Testis (tissue), 3 donors: ENCODE results near the gene L3MBTL3. TPM values are rescaled to one million over a fixed set of nuclear protein-coding genes. Genes with fewer than 3 reads are reported as not detected.

Experiments
- DNase-seq: peaks from one replicate; pipeline ENCODE4 v3.0.0-alpha.2; 2019
- H3K27ac ChIP-seq, 2 donors: fragments of 200-600 bp; sonication (generic); one replicate each; pipeline ENCODE4 v1.5.1; 2019
- H3K27me3 ChIP-seq: fragments of 200-600 bp; sonication (generic); one replicate; pipeline ENCODE4 v1.5.1; 2019
- H3K36me3 ChIP-seq: fragments of 200-600 bp; sonication (generic); one replicate; pipeline ENCODE4 v1.5.1; 2017; ENCODE audit warnings: low read depth; ENCODE audit errors: missing control alignments
- H3K4me1 ChIP-seq: fragments of 200-600 bp; sonication (generic); one replicate; pipeline ENCODE4 v1.5.1; 2019
- H3K4me3 ChIP-seq, 2 donors: fragments of 200-600 bp; sonication (generic); one replicate each; pipeline ENCODE4 v1.5.1; 2017 to 2019
- H3K9me3 ChIP-seq: fragments of 200-600 bp; sonication (generic); one replicate; pipeline ENCODE4 v1.5.1; 2017
- CTCF ChIP-seq, 3 experiments: fragments of 450-650 bp in 2 of 3; fragments of 200-600 bp in 1 of 3; sonication (generic) in 1 of 3; IDR thresholded peaks; one replicate each; pipeline ENCODE4 v1.5.1; 2016 to 2019; ENCODE audit warnings: antibody characterized with exemption in 3 of 3, mild to moderate bottlenecking in 2 of 3, moderate library complexity in 1 of 3
- POLR2A ChIP-seq: fragments of 450-650 bp; IDR thresholded peaks from one replicate; pipeline ENCODE4 v1.6.1; 2017; ENCODE audit warnings: antibody characterized with exemption, mild to moderate bottlenecking, moderate library complexity
- WGBS, 2 donors: methylation state at CpG; one replicate each; pipeline ENCODE4 v1.1.5; 2018; 5-methylcytosine and 5-hydroxymethylcytosine counted together
- intact Hi-C: fragments of 100-400 bp; cut with DNase I; formaldehyde crosslinking; loops from one replicate; pipeline ENCODE4 v1.15.1; 2023; ENCODE audit warnings: low total_unique reads
- polyA plus RNA-seq: library from polyadenylated mRNA; stranded (reverse); fragments of 350-450 nt; fragmentation: Illumina TruSeq; extraction: RNeasy Lipid Tissue Mini Kit (QIAGEN cat#74804); gene quantifications from one replicate; pipeline ENCODE4 v1.2.3, GENCODE V29; 2014; ENCODE audit warnings: low read depth, low replicate concordance; ENCODE audit not compliant: insufficient read depth
- total RNA-seq, 2 donors: library from RNA; depleted of rRNA; stranded (reverse); fragments of >200 nt; gene quantifications; one replicate each; pipeline ENCODE4 v1.2.3, GENCODE V29; 2016

Gene L3MBTL3
- total and polyA plus RNA-seq, 3 donors from 2014 or later: 11.0 to 32.3 (median 25.0) TPM

- 74 to 79% methylated on average over 6 of the region's 6 CpGs for WGBS, 2 donors
These were observed 134.6 kb downstream of the L3MBTL3 start for GRCh38 chr6:130152908-130153510.

GRCh38 chr6:130156908-130157307, 138.5 kb downstream of the L3MBTL3 start:
- TF ChIP-seq POLR2A: no peak
- TF ChIP-seq CTCF (IDR thresholded peaks at IDR 0.05): no peak
- H3K9me3 ChIP-seq: no peaks in the 10 kb centered on the region
- no peaks in the 10 kb centered on the region for H3K36me3 ChIP-seq
- no peak overlapping the region for H3K27ac ChIP-seq
- intact Hi-C loops: no loop called here
- no peaks in the 10 kb centered on the region for H3K27me3 ChIP-seq
- no peaks in the 10 kb centered on the region for H3K4me1 ChIP-seq
- no peak for DNase-seq
- no peak overlapping the region for H3K4me3 ChIP-seq
- 93 to 95% methylated on average over 5 of the region's 5 CpGs for WGBS, 2 donors

More at GRCh38 chr6:130152908-130153510, 134.6 kb downstream of the L3MBTL3 start:
- H3K36me3 ChIP-seq: no peaks in the 10 kb centered on the region
- DNase-seq: no peak
- no peaks in the 10 kb centered on the region for H3K4me1 ChIP-seq
- H3K27ac ChIP-seq: no peak overlapping the region
- no peak overlapping the region for H3K4me3 ChIP-seq
- intact Hi-C loops: no loop called here
- no peaks in the 10 kb centered on the region for H3K9me3 ChIP-seq
- no peak for TF ChIP-seq CTCF (IDR thresholded peaks at IDR 0.05)
- no peak for TF ChIP-seq POLR2A
- no peaks in the 10 kb centered on the region for H3K27me3 ChIP-seq

GRCh38 chr6:130158056-130158455, 139.7 kb downstream of the L3MBTL3 start:
- H3K4me3 ChIP-seq: no peak overlapping the region
- intact Hi-C loops: no loop called here
- WGBS, 2 donors: 90 to 92% methylated on average over 2 of the region's 2 CpGs
- H3K27ac ChIP-seq: no peak overlapping the region
- no peaks in the 10 kb centered on the region for H3K27me3 ChIP-seq
- DNase-seq: no peak
- H3K4me1 ChIP-seq: no peaks in the 10 kb centered on the region
- no peaks in the 10 kb centered on the region for H3K36me3 ChIP-seq
- H3K9me3 ChIP-seq: no peaks in the 10 kb centered on the region
- TF ChIP-seq CTCF (IDR thresholded peaks at IDR 0.05) (no peak), POLR2A (no peak)

- Histone ChIP-seq H3K4me1 (no peaks in the 10 kb centered on the region), H3K9me3 (no peaks in the 10 kb centered on the region), H3K27ac (no peak overlapping the region), H3K27me3 (no peaks in the 10 kb centered on the region), H3K4me3 (no peak overlapping the region), H3K36me3 (no peaks in the 10 kb centered on the region)
- no peak for DNase-seq
- 88 to 89% methylated on average over 4 of the region's 4 CpGs for WGBS, 2 donors
- intact Hi-C loops: no loop called here
- TF ChIP-seq CTCF (IDR thresholded peaks at IDR 0.05): no peak
- no peak for TF ChIP-seq POLR2A
These were observed 140.2 kb downstream of the L3MBTL3 start for GRCh38 chr6:130158548-130158947.

- TF ChIP-seq POLR2A (no peak), CTCF (IDR thresholded peaks at IDR 0.05) (no peak)
- no peak overlapping the region for H3K4me3 ChIP-seq
- intact Hi-C loops: no loop called here
- 62 to 64% methylated on average over 3 of the region's 3 CpGs for WGBS, 2 donors
- no peak for DNase-seq
- H3K27ac ChIP-seq: no peak overlapping the region
- no peaks in the 10 kb centered on the region for H3K4me1 ChIP-seq
- no peaks in the 10 kb centered on the region for H3K36me3 ChIP-seq
- H3K9me3 ChIP-seq: no peaks in the 10 kb centered on the region
- no peaks in the 10 kb centered on the region for H3K27me3 ChIP-seq
These were observed 141.6 kb downstream of the L3MBTL3 start for GRCh38 chr6:130159956-130160355.
